22Rv1 (cell line): ENCODE results near the gene DKK3.

Source experiments
- H3K27ac ChIP-seq: fragments of 450-650 bp; 2 replicates; pipeline ENCODE4 v1.5.1; 2017
- ZFX ChIP-seq: fragments of 450-650 bp; IDR thresholded peaks from 2 replicates; pipeline ENCODE4 v1.6.1; 2017; ENCODE audit warnings: antibody characterized with exemption, borderline replicate concordance
- TF ChIP-seq, protein P1 (sequence below): fragments of 450-650 bp; IDR thresholded peaks from 2 replicates; pipeline ENCODE4 v1.5.1; 2017; ENCODE audit warnings: mild to moderate bottlenecking

The DKK3 gene

GRCh38 chr11:11946180-11946579, 62.2 kb downstream of the DKK3 start:
- no peak overlapping the region for H3K27ac ChIP-seq
- TF ChIP-seq, protein P1, sequence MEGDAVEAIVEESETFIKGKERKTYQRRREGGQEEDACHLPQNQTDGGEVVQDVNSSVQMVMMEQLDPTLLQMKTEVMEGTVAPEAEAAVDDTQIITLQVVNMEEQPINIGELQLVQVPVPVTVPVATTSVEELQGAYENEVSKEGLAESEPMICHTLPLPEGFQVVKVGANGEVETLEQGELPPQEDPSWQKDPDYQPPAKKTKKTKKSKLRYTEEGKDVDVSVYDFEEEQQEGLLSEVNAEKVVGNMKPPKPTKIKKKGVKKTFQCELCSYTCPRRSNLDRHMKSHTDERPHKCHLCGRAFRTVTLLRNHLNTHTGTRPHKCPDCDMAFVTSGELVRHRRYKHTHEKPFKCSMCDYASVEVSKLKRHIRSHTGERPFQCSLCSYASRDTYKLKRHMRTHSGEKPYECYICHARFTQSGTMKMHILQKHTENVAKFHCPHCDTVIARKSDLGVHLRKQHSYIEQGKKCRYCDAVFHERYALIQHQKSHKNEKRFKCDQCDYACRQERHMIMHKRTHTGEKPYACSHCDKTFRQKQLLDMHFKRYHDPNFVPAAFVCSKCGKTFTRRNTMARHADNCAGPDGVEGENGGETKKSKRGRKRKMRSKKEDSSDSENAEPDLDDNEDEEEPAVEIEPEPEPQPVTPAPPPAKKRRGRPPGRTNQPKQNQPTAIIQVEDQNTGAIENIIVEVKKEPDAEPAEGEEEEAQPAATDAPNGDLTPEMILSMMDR: no peak
- no peak for TF ChIP-seq ZFX

GRCh38 chr11:11944444-11944843, 64.0 kb downstream of the DKK3 start:
- no peak for TF ChIP-seq ZFX
- TF ChIP-seq, protein P1: no peak
- no peak overlapping the region for H3K27ac ChIP-seq

DNA sequence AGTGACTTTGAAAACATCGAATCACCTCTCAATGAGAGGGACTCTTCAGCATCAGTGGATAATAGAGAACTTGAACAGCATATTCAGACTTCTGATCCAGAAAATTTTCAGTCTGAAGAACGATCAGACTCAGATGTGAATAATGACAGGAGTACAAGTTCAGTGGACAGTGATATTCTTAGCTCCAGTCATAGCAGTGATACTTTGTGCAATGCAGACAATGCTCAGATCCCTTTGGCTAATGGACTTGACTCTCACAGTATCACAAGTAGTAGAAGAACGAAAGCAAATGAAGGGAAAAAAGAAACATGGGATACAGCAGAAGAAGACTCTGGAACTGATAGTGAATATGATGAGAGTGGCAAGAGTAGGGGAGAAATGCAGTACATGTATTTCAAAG, 65.8 kb downstream of the DKK3 start:
- TF ChIP-seq, protein P1: no peak
- no peak for TF ChIP-seq ZFX
- no peak overlapping the region for H3K27ac ChIP-seq

- no peak for TF ChIP-seq ZFX
- TF ChIP-seq, protein P1: no peak
- H3K27ac ChIP-seq: no peak overlapping the region
Measured at GRCh38 chr11:11940551-11940950, 67.9 kb downstream of the DKK3 start.

- TF ChIP-seq ZFX: no peak
- TF ChIP-seq, protein P1: no peak
Measured at GRCh38 chr11:11937957-11938356, 70.5 kb downstream of the DKK3 start.

GRCh38 chr11:11937433-11937832, 71.0 kb downstream of the DKK3 start:
- no peak for TF ChIP-seq ZFX
- TF ChIP-seq, protein P1: no peak
- no peak overlapping the region for H3K27ac ChIP-seq

More at GRCh38 chr11:11937957-11938356, 70.5 kb downstream of the DKK3 start:
- no peak overlapping the region for H3K27ac ChIP-seq

DNA sequence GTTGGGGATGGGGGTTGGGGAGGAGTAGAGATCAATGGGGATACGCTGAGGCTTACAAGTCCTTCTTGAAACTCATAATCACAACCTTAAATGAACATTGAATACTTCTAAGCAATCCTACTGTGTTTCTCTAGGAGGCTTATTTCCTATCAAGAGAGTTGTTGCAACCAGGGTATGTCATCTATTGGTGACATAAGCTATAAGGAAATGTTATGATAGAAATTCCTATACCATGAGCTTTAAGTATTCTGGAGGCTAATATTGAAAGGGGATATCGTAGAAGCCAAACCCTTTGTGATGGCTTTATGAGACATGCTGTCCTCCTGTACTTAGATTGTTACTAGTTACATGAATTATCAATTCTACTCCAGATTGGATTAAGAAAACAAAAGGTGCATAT, 72.9 kb downstream of the DKK3 start:
- TF ChIP-seq ZFX: no peak
- TF ChIP-seq, protein P1: no peak
- no peak overlapping the region for H3K27ac ChIP-seq
